Progenitor cell of endocrine pancreas (in vitro differentiated cells): ENCODE results near the gene GPR176. TPM values are rescaled to one million over a fixed set of nuclear protein-coding genes. Genes with fewer than 3 reads are reported as not detected.

Source experiments
- DNase-seq: peaks from one replicate; pipeline ENCODE4 v3.0.0; 2021; ENCODE audit warnings: low spot score; ENCODE audit not compliant: unreplicated experiment
- H3K27ac Mint-ChIP-seq: 2 replicates; pipeline ENCODE4 v1.8.0; 2021; ENCODE audit warnings: mild to moderate bottlenecking, moderate library complexity, mixed read lengths
- H3K27me3 Mint-ChIP-seq: 2 replicates; pipeline ENCODE4 v1.8.0; 2021; ENCODE audit warnings: mixed read lengths
- H3K36me3 Mint-ChIP-seq: 2 replicates; pipeline ENCODE4 v1.8.0; 2022; ENCODE audit warnings: mixed read lengths; ENCODE audit not compliant: insufficient read depth
- H3K4me1 Mint-ChIP-seq: 2 replicates; pipeline ENCODE4 v1.8.0; 2021; ENCODE audit warnings: low read depth, mixed read lengths
- H3K4me3 Mint-ChIP-seq: 2 replicates; pipeline ENCODE4 v1.8.0; 2021; ENCODE audit warnings: low read depth, mild to moderate bottlenecking, moderate library complexity, mixed read lengths
- H3K9me3 Mint-ChIP-seq: 2 replicates; pipeline ENCODE4 v1.8.0; 2021; ENCODE audit warnings: low read depth, mixed read lengths
- CTCF ChIP-seq: fragments of 200-600 bp; sonication (generic); IDR thresholded peaks from one replicate; pipeline ENCODE4 v1.5.0; 2021; ENCODE audit warnings: antibody characterized with exemption, mild to moderate bottlenecking; ENCODE audit not compliant: unreplicated experiment
- total RNA-seq: library from RNA; stranded (reverse); gene quantifications from 2 replicates; pipeline ENCODE4 v1.2.1, GENCODE V29; 2021

Gene GPR176
- total RNA-seq, 1 donor from 2014 or later = 1.0 TPM

GRCh38 chr15:39887211-39887610 lies 32.9 kb downstream of the GPR176 start:
- no peak for TF ChIP-seq CTCF
- Mint-ChIP-seq H3K27me3 (no peaks in the 10 kb centered on the region), H3K9me3 (no peaks in the 10 kb centered on the region), H3K36me3 (no peaks in the 10 kb centered on the region), H3K27ac (no peak overlapping the region), H3K4me3 (no peak overlapping the region), H3K4me1 (peaks cover 37% of the 10 kb centered on the region)
- no peak for DNase-seq

GRCh38 chr15:39886418-39886817 lies 33.6 kb downstream of the GPR176 start:
- no peak overlapping the region for H3K4me3 Mint-ChIP-seq
- H3K36me3 Mint-ChIP-seq = no peaks in the 10 kb centered on the region
- DNase-seq = no peak
- H3K27ac Mint-ChIP-seq = no peak overlapping the region
- H3K4me1 Mint-ChIP-seq = peaks cover 36% of the 10 kb centered on the region
- TF ChIP-seq CTCF = no peak
- no peaks in the 10 kb centered on the region for H3K9me3 Mint-ChIP-seq
- no peaks in the 10 kb centered on the region for H3K27me3 Mint-ChIP-seq

- no peak for DNase-seq
- Mint-ChIP-seq H3K9me3 (no peaks in the 10 kb centered on the region), H3K4me3 (no peak overlapping the region), H3K4me1 (peaks cover 33% of the 10 kb centered on the region), H3K27ac (no peak overlapping the region), H3K27me3 (no peaks in the 10 kb centered on the region), H3K36me3 (no peaks in the 10 kb centered on the region)
- TF ChIP-seq CTCF = no peak
These were observed 34.8 kb downstream of the GPR176 start for GRCh38 chr15:39885099-39885777.

GRCh38 chr15:39884351-39884750 lies 35.7 kb downstream of the GPR176 start:
- Mint-ChIP-seq H3K36me3 (no peaks in the 10 kb centered on the region), H3K9me3 (no peaks in the 10 kb centered on the region), H3K4me1 (peaks cover 26% of the 10 kb centered on the region), H3K4me3 (no peak overlapping the region), H3K27me3 (no peaks in the 10 kb centered on the region), H3K27ac (peak overlapping the region; percentile 15)
- TF ChIP-seq CTCF = no peak
- no peak for DNase-seq

- H3K27ac Mint-ChIP-seq = no peak overlapping the region
- H3K27me3 Mint-ChIP-seq = no peaks in the 10 kb centered on the region
- no peak overlapping the region for H3K4me3 Mint-ChIP-seq
- no peaks in the 10 kb centered on the region for H3K36me3 Mint-ChIP-seq
- H3K4me1 Mint-ChIP-seq = peaks cover 11% of the 10 kb centered on the region
- no peak for TF ChIP-seq CTCF
- DNase-seq = no peak
- no peaks in the 10 kb centered on the region for H3K9me3 Mint-ChIP-seq
These were observed 37.5 kb downstream of the GPR176 start for GRCh38 chr15:39882602-39883001.
